HG03135 (cell line): ENCODE measurements around the gene SLC7A9.
"Not testable (repeated sequence)": the region's sequence is repeated elsewhere in the genome, so short reads cannot be mapped to it uniquely, and the experiment has no call there.

Experiments used
- ATAC-seq: cut with Tn5 transposase; IDR thresholded peaks from one replicate; pipeline ENCODE4 v1.9.1; 2021; ENCODE audit warnings: mild to moderate bottlenecking, moderate library complexity; ENCODE audit not compliant: unreplicated experiment

Gene SLC7A9

GRCh38 chr19:32809254-32809653 is 60.3 kb downstream of the SLC7A9 start:
- no peak for ATAC-seq

GRCh38 chr19:32808236-32808635 is 61.3 kb downstream of the SLC7A9 start:
- ATAC-seq, result no peak

GRCh38 chr19:32802840-32803239 is 66.7 kb downstream of the SLC7A9 start:
- no peak for ATAC-seq

GRCh38 chr19:32800754-32801153 is 68.8 kb downstream of the SLC7A9 start:
- no peak for ATAC-seq

GRCh38 chr19:32800191-32800590 is 69.4 kb downstream of the SLC7A9 start:
- ATAC-seq, result no peak

GRCh38 chr19:32798201-32798600 is 71.4 kb downstream of the SLC7A9 start:
- ATAC-seq, result no peak

GRCh38 chr19:32789429-32789828 is 80.1 kb downstream of the SLC7A9 start:
- ATAC-seq, result no peak

GRCh38 chr19:32787895-32788294 is 81.7 kb downstream of the SLC7A9 start:
- not testable (repeated sequence) for ATAC-seq

- ATAC-seq, result not testable (repeated sequence)
Observed at GRCh38 chr19:32787161-32787813, 82.3 kb downstream of the SLC7A9 start.

GRCh38 chr19:32782089-32782488 is 87.5 kb downstream of the SLC7A9 start:
- ATAC-seq, result not testable (repeated sequence)

- no peak for ATAC-seq
Observed at GRCh38 chr19:32781280-32781679, 88.3 kb downstream of the SLC7A9 start.
